GM18951 (cell line): ENCODE data around the gene CHKB.

Experiments
- POLR2A ChIP-seq: IDR thresholded peaks from 4 replicates; pipeline ENCODE4 v1.6.1; 2011; ENCODE audit warnings: mild to moderate bottlenecking; ENCODE audit not compliant: insufficient read length, insufficient read depth; ENCODE audit errors: extremely low read depth
- in situ Hi-C: fragments of 300-500 bp; cut with MboI; formaldehyde crosslinking; loops from one replicate; pipeline ENCODE4 v1.12.0; 2022; ENCODE audit warnings: low sequenced_read_pairs, mixed read lengths, inconsistent platforms; ENCODE audit not compliant: unreplicated experiment

Gene CHKB

DNA sequence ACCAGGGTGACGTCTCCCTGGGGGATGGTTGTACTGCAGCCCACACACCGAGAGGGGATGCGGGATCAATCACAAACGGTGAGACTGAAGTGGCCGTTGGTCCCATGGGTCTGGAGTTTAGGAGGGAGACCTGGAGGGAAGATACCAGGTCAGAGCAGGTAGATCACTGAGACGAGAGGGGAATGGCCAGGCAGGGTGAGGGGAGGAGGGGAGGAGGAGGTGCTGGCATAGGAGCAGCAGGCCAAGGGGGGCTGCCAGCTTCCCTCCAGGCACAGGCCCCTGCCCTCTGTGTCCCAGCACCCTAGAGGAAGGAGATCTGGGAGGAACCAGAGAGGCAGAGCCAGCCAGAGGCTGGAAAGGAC is 25.0 kb upstream of the CHKB start:
- no peak for TF ChIP-seq POLR2A
- in situ Hi-C loops = no loop called here

DNA sequence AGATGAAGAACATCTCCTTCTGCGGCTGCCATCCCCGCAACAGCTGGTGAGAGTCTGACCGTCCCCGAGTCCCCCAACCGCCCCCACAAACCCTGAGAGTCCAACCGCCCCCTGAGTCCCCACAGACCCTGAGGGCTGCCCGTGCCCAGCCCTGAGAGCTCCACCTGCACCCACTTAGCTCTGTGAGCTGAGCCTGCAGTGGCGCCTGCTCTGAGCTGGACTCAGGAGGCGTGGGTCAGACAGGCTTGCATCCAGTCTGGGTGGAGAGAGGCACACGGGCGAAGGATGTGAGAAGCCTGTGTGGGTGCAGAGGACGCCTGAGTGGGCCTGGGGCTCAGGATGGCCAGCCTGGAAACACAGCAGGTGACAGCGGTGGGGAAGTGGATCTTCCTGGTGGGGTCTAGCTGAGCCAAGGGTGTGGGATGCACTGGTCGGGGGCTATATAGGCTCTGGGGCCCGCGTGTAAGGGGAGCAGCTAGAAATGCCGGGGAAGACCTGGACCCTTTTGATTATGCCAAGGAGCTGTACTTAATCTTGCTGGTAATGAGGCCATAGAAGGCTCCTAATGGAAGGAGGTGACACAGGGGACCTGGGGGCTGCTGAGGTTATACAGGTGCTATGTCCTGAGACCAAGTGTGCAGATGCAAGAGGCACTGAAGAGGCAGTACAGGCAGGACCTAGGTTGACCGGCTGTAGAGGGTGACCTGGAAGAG is 24.5 kb upstream of the CHKB start:
- in situ Hi-C loops = no loop called here

GRCh38 chr22:50606165-50606945 is 23.7 kb upstream of the CHKB start:
- in situ Hi-C loops = no loop called here
- no peak for TF ChIP-seq POLR2A

More for the DNA sequence above, 24.5 kb upstream of the CHKB start:
- no peak for TF ChIP-seq POLR2A

- TF ChIP-seq POLR2A = no peak
- in situ Hi-C loops = no loop called here
These were observed 23.0 kb upstream of the CHKB start for GRCh38 chr22:50605613-50606074.

GRCh38 chr22:50605002-50605612 is 22.5 kb upstream of the CHKB start:
- in situ Hi-C loops = no loop called here
- TF ChIP-seq POLR2A = no peak

GRCh38 chr22:50604256-50605001 is 21.8 kb upstream of the CHKB start:
- in situ Hi-C loops = no loop called here
- TF ChIP-seq POLR2A = no peak

GRCh38 chr22:50603511-50604255 is 21.0 kb upstream of the CHKB start:
- in situ Hi-C loops = no loop called here
- TF ChIP-seq POLR2A = no peak

DNA sequence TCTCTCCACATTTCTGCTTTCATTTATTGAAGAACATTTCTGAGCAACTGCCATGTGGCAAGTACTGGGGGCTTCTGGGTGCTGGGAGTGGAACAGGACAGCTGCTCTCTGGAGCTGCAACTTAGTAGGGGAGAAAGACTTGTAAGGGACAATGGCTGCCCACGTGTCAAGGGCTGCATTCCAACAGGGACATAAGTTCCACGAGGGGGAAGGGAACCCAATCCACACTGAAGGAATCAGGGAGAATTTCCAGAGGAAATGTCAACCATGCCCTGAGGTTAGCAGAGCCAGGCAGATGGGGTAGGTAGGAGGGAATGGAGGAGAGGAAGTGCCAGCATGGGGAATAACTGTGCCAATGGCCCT is 19.7 kb upstream of the CHKB start:
- no peak for TF ChIP-seq POLR2A

DNA sequence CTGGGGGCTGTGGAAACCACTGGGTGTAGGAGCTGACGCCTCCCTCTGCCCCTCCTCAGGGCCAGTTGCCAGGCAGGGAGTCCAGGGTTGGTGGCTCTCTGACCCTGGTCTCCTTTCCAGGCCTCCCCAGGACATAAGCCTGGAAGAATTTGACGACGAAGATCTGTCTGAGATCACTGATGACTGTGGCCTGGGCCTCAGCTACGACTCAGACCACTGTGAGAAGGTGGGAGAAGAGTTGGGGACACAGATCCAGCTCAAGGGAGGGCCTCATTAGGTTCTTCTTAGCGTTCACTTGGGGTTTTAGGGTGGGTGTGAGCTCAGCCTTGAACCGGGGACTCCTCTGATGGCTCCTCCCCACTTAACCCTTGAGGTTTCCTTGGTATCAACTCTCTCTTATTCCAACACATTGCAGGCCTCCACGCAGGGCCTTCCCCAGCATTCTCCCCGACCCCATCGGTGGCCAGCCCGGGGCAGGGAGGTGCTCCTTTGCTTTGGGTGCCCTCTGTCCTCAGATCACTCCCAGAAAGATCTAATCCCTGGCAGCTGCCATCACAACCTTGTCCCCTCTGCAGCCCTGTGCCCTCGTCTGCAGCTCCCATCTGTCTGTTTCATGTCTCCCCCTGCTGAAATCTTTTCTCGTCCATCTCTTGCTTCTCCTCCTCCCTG is 19.2 kb upstream of the CHKB start:
- no peak for TF ChIP-seq POLR2A
- in situ Hi-C loops = no loop called here

More for the DNA sequence above, 19.7 kb upstream of the CHKB start:
- in situ Hi-C loops = no loop called here

DNA sequence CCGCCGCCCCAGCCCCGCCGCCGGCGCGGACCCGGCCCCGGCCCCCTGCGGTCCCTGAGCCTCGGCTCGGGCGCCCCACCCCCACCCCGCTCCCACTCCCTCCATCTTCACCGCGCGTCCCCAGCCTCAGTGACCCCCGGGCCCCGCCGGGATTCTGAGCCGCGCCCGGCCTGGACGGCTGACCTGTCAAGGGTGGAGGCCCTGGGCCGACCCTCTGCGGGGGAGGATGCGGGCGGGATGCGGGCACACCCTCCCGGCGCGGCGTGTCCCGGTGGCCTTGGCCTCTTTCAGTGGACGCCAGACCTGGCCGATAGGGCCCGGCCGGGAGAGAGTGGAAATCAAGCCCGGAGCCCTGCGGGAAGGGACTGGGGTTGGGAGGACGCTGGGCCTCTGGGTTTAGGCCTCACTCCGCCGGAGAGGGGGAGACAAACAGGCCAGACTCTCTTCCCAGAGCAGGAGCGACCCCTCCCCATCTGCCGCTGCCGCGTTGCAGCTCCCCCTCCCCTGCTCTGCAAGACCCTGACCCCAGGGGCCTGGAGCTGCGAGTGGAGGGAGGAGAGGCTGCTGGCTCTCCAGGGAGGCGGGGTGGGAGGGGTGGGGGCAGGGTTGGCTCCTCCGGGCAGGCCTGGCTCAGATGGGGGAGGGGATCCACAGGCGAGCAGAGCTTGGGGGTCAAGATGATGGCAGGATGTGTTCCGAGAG is 18.5 kb upstream of the CHKB start:
- TF ChIP-seq POLR2A = no peak
- in situ Hi-C loops = no loop called here

DNA sequence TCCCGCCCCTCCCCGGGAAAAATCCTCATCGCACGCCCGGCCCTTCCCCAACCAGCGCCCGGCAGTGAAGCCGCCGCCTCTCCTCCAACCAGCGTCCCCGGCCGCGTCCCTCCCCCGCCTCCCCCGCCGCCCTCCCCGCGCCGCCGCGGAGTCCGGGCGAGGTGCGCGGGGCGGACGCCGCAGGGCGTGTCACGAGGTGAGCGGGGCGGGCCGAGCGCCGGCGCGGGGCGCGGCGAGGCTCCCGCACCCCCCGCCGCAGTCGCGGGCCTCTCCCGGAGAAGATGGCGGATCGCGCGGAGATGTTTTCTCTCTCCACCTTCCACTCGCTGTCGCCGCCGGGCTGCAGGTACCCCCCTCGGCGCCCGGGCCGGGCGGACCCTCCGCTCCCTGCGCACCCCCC is 17.9 kb upstream of the CHKB start, which contains the start of gene MAPK8IP2:
Gene MAPK8IP2 (plus strand): TSS at position 256 of the 400 bp plus-strand sequence. CDS start 26 bp downstream, at position 282.
- no peak for TF ChIP-seq POLR2A
- in situ Hi-C loops = no loop called here
